Small intestine (tissue), 7 donors: Measurements from ENCODE around the gene C19orf25. TPM values are rescaled to one million over a fixed set of nuclear protein-coding genes. Genes with fewer than 3 reads are reported as not detected.

Experiments
- DNase-seq, 2 donors: peaks; one replicate each; pipeline versions ENCODE4 v3.0.0 to v3.0.0-alpha.2; 2013
- FAIRE-seq: peaks from 2 replicates; lab custom pipeline; 2012; peaks lifted over from hg19 to GRCh38; lab: Jason Lieb, UNC
- H3K27ac ChIP-seq, 3 donors: one replicate each; pipeline ENCODE4 v1.5.1; 2013; ENCODE audit warnings: low read length in 2 of 3, mild to moderate bottlenecking in 2 of 3, control low read depth in 1 of 3, inconsistent platforms in 1 of 3, low read depth in 1 of 3, moderate library complexity in 1 of 3
- H3K27me3 ChIP-seq, 3 donors: one replicate each; pipeline ENCODE4 v1.6.1; 2013; ENCODE audit warnings: low read length in 3 of 3, inconsistent platforms in 1 of 3; ENCODE audit not compliant: control insufficient read depth in 3 of 3, insufficient read depth in 3 of 3
- H3K36me3 ChIP-seq, 3 donors: one replicate each; pipeline ENCODE4 v1.6.1; 2013; ENCODE audit warnings: low read length in 3 of 3, inconsistent platforms in 1 of 3, low read depth in 1 of 3, mild to moderate bottlenecking in 1 of 3, moderate library complexity in 1 of 3; ENCODE audit not compliant: control insufficient read depth in 3 of 3, insufficient read depth in 2 of 3
- H3K4me1 ChIP-seq, 3 donors: one replicate each; pipeline ENCODE4 v1.6.1; 2013; ENCODE audit warnings: low read length in 2 of 3, inconsistent platforms in 1 of 3, low read depth in 1 of 3, mild to moderate bottlenecking in 1 of 3, moderate library complexity in 1 of 3; ENCODE audit not compliant: control insufficient read depth in 3 of 3, insufficient read depth in 2 of 3
- H3K4me3 ChIP-seq, 3 donors: one replicate each; pipeline ENCODE4 v1.5.1; 2013; ENCODE audit warnings: low read length in 3 of 3, control low read depth in 1 of 3, inconsistent platforms in 1 of 3, low read depth in 1 of 3, mild to moderate bottlenecking in 1 of 3, moderate library complexity in 1 of 3
- H3K9me3 ChIP-seq, 2 donors: one replicate each; pipeline ENCODE4 v1.6.1; 2013; ENCODE audit warnings: low read depth in 1 of 2, low read length in 1 of 2; ENCODE audit not compliant: control insufficient read depth in 2 of 2, insufficient read depth in 1 of 2
- WGBS, 3 donors: extraction: QIAGEN DNeasy Blood & Tissue Kit; methylation state at CpG; one replicate each; pipeline ENCODE4 v1.1.7; 2013; 5-methylcytosine and 5-hydroxymethylcytosine counted together
- polyA plus RNA-seq, 4 donors: library from polyadenylated mRNA; stranded (reverse) in 3 of 4; unstranded in 1 of 4; fragments of 200-250 nt in 3 of 4; fragments of 120-200 nt in 1 of 4; gene quantifications; one replicate each; pipeline versions ENCODE4 v1.2.1 to v1.2.3, GENCODE V29; 2013
- donor health status: healthy with polysubstance abuse.
- donor health status: control.
- donor health status: control.
- donor health status: Bipolar disorder and iron deficiency.
- donor health status: healthy.

Gene C19orf25
- polyA plus RNA-seq, 4 donors: 32.0 to 62.1 (median 52.8) TPM

GRCh38 chr19:1490311-1491113, 11.5 kb upstream of the C19orf25 start, which contains the start of gene PCSK4:
TSS of gene PCSK4 (minus strand) at chr19:1490350. CDS start at chr19:1490346, 4 bp downstream.
- H3K27ac ChIP-seq: peak within 1 kb of the TSS; percentile 87 to 97 (median 88)
- H3K27me3 ChIP-seq: peaks cover 0 to 6% (median 2%) of the 10 kb centered on the region in 3 donors
- peak; percentile 23 for FAIRE-seq
- H3K9me3 ChIP-seq: no peaks in the 10 kb centered on the region
- H3K4me1 ChIP-seq: peaks cover 2 to 38% (median 8%) of the 10 kb centered on the region in 3 donors
- WGBS, 3 donors: 1% methylated on average over 69 to 74 of the region's 74 CpGs
- peak; percentile 99 for DNase-seq
- peak within 1 kb of the TSS; percentile 25 to 97 (median 81) for H3K4me3 ChIP-seq
- H3K36me3 ChIP-seq: peaks cover 0 to 12% (median 0%) of the 10 kb centered on the region in 3 donors

GRCh38 chr19:1489463-1490310, 10.7 kb upstream of the C19orf25 start:
- peak overlapping the region; percentile 25 to 59 (median 57) for H3K4me3 ChIP-seq
- DNase-seq (no peak), FAIRE-seq (no peak)
- H3K36me3 ChIP-seq: peaks cover 0 to 4% (median 0%) of the 10 kb centered on the region in 3 donors
- 17 to 20% (median 17%) methylated on average over 37 of the region's 37 CpGs for WGBS, 3 donors
- peaks cover 2 to 30% (median 6%) of the 10 kb centered on the region in 3 donors for H3K4me1 ChIP-seq
- H3K27ac ChIP-seq: peak overlapping the region; percentile 70 to 88 (median 87)
- H3K27me3 ChIP-seq: peaks cover 0 to 6% (median 2%) of the 10 kb centered on the region in 3 donors
- H3K9me3 ChIP-seq: no peaks in the 10 kb centered on the region

- Histone ChIP-seq H3K4me1 (peaks cover 2 to 16% (median 5%) of the 10 kb centered on the region in 3 donors), H3K4me3 (no peak overlapping the region), H3K27ac (no peak overlapping the region), H3K9me3 (no peaks in the 10 kb centered on the region), H3K27me3 (peaks cover 0 to 6% (median 2%) of the 10 kb centered on the region in 3 donors), H3K36me3 (no peaks in the 10 kb centered on the region)
- 80 to 90% (median 88%) methylated on average over 11 of the region's 11 CpGs for WGBS, 3 donors
- DNase-seq: no peak
- FAIRE-seq: no peak
Observed at GRCh38 chr19:1488282-1488601, 9.2 kb upstream of the C19orf25 start.

GRCh38 chr19:1487576-1488281, 8.7 kb upstream of the C19orf25 start:
- Histone ChIP-seq H3K27me3 (peaks cover 0 to 6% (median 2%) of the 10 kb centered on the region in 3 donors), H3K4me1 (peaks cover 2 to 10% (median 5%) of the 10 kb centered on the region in 3 donors), H3K4me3 (no peak overlapping the region), H3K27ac (no peak overlapping the region), H3K9me3 (no peaks in the 10 kb centered on the region), H3K36me3 (no peaks in the 10 kb centered on the region)
- DNase-seq (no peak), FAIRE-seq (no peak)
- WGBS, 3 donors: 93 to 97% (median 93%) methylated on average over 34 to 40 of the region's 40 CpGs

GRCh38 chr19:1486720-1487575, 7.9 kb upstream of the C19orf25 start:
- H3K9me3 ChIP-seq: no peaks in the 10 kb centered on the region
- no peak for FAIRE-seq

GRCh38 chr19:1483979-1484428, 5.0 kb upstream of the C19orf25 start:
- Histone ChIP-seq H3K4me1 (peaks cover 0 to 4% (median 0%) of the 10 kb centered on the region in 3 donors), H3K27ac (no peak overlapping the region), H3K4me3 (no peak overlapping the region), H3K36me3 (no peaks in the 10 kb centered on the region), H3K9me3 (no peaks in the 10 kb centered on the region), H3K27me3 (no peaks in the 10 kb centered on the region)
- WGBS, 3 donors: 91 to 93% (median 93%) methylated on average over 23 of the region's 23 CpGs
- DNase-seq (no peak), FAIRE-seq (no peak)

More at GRCh38 chr19:1486720-1487575, 7.9 kb upstream of the C19orf25 start:
- Histone ChIP-seq H3K4me1 (peaks cover 2 to 8% (median 5%) of the 10 kb centered on the region in 3 donors), H3K36me3 (no peaks in the 10 kb centered on the region), H3K27me3 (peaks cover 0 to 6% (median 2%) of the 10 kb centered on the region in 3 donors), H3K27ac (no peak overlapping the region), H3K4me3 (no peak overlapping the region)
- DNase-seq: peak in 1 of 2 donors; percentile 1
- WGBS, 3 donors: 93 to 96% (median 95%) methylated on average over 42 to 56 of the region's 56 CpGs

GRCh38 chr19:1483131-1483978, 4.3 kb upstream of the C19orf25 start:
- no peak for FAIRE-seq

More at GRCh38 chr19:1483131-1483978, 4.3 kb upstream of the C19orf25 start:
- no peaks in the 10 kb centered on the region for H3K36me3 ChIP-seq
- 93 to 95% (median 94%) methylated on average over 64 to 77 of the region's 77 CpGs for WGBS, 3 donors
- DNase-seq: no peak
- no peaks in the 10 kb centered on the region for H3K27me3 ChIP-seq
- H3K4me3 ChIP-seq: no peak overlapping the region
- H3K4me1 ChIP-seq: peaks cover 0 to 4% (median 0%) of the 10 kb centered on the region in 3 donors
- no peaks in the 10 kb centered on the region for H3K9me3 ChIP-seq
- H3K27ac ChIP-seq: no peak overlapping the region
